Thoracic aorta (tissue), 2 donors: ENCODE measurements around the gene MAML1. TPM values are rescaled to one million over a fixed set of nuclear protein-coding genes. Genes with fewer than 3 reads are reported as not detected.

Experiments used
- ATAC-seq: fragments of 150-250 bp; one replicate; pipeline ENCODE4 v1.8.0; 2017; ENCODE audit warnings: low read depth; ENCODE audit not compliant: insufficient number of reproducible peaks, low FRiP score
- DNase-seq: peaks from one replicate; pipeline ENCODE4 v3.0.0-alpha.2; 2020; ENCODE audit warnings: low spot score
- H3K27ac ChIP-seq, 2 donors: fragments of 200-600 bp; sonication (generic); 1 replicate in 1 of 2; 2 replicates in 1 of 2; pipeline ENCODE4 v1.5.1; 2016; ENCODE audit warnings: mild to moderate bottlenecking in 2 of 2, moderate library complexity in 2 of 2
- H3K27me3 ChIP-seq: fragments of 200-600 bp; sonication (generic); replicated peaks from 2 replicates; pipeline ENCODE4 v1.6.0; 2016; ENCODE audit warnings: mild to moderate bottlenecking; ENCODE audit not compliant: insufficient read depth
- H3K36me3 ChIP-seq: fragments of 200-600 bp; sonication (generic); one replicate; pipeline ENCODE4 v1.5.1; 2016
- H3K4me1 ChIP-seq, 2 donors: fragments of 200-600 bp; sonication (generic); 1 replicate in 1 of 2; 2 replicates in 1 of 2; pipeline versions ENCODE4 v1.5.1 to v1.6.0; 2016; ENCODE audit warnings: low read depth in 2 of 2, mild to moderate bottlenecking in 1 of 2; ENCODE audit not compliant: control insufficient read depth in 1 of 2
- H3K4me3 ChIP-seq: fragments of 200-600 bp; sonication (generic); 2 replicates; pipeline ENCODE4 v1.5.1; 2016; ENCODE audit warnings: mild to moderate bottlenecking
- H3K9me3 ChIP-seq: fragments of 200-600 bp; sonication (generic); 2 replicates; pipeline ENCODE4 v1.5.1; 2016
- total RNA-seq, 2 donors: library from RNA; depleted of rRNA; stranded (reverse); fragments of >200 nt; gene quantifications; one replicate each; pipeline versions ENCODE4 v1.1.0 to v1.2.3, GENCODE V29; 2016
- TF ChIP-seq, protein P1 (sequence below): fragments of 200-600 bp; sonication (generic); IDR thresholded peaks from one replicate; pipeline ENCODE4 v1.5.1; 2019; ENCODE audit warnings: antibody characterized with exemption

MAML1 gene
- total RNA-seq, 2 donors from 2014 or later = 22.9 to 38.1 TPM

- TF ChIP-seq, protein P1, sequence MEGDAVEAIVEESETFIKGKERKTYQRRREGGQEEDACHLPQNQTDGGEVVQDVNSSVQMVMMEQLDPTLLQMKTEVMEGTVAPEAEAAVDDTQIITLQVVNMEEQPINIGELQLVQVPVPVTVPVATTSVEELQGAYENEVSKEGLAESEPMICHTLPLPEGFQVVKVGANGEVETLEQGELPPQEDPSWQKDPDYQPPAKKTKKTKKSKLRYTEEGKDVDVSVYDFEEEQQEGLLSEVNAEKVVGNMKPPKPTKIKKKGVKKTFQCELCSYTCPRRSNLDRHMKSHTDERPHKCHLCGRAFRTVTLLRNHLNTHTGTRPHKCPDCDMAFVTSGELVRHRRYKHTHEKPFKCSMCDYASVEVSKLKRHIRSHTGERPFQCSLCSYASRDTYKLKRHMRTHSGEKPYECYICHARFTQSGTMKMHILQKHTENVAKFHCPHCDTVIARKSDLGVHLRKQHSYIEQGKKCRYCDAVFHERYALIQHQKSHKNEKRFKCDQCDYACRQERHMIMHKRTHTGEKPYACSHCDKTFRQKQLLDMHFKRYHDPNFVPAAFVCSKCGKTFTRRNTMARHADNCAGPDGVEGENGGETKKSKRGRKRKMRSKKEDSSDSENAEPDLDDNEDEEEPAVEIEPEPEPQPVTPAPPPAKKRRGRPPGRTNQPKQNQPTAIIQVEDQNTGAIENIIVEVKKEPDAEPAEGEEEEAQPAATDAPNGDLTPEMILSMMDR = peak; percentile 17
- H3K27me3 ChIP-seq = no peaks in the 10 kb centered on the region
- ATAC-seq (peak; percentile 63), DNase-seq (peak; percentile 95)
- H3K36me3 ChIP-seq = peaks cover 41% of the 10 kb centered on the region
- peak overlapping the region; percentile 99 for H3K4me3 ChIP-seq
- peaks cover 52 to 79% of the 10 kb centered on the region in 2 donors for H3K4me1 ChIP-seq
- no peaks in the 10 kb centered on the region for H3K9me3 ChIP-seq
- H3K27ac ChIP-seq = peak overlapping the region; percentile 100
Measured at GRCh38 chr5:179821298-179822058, 88.9 kb downstream of the MAML1 start.

DNA sequence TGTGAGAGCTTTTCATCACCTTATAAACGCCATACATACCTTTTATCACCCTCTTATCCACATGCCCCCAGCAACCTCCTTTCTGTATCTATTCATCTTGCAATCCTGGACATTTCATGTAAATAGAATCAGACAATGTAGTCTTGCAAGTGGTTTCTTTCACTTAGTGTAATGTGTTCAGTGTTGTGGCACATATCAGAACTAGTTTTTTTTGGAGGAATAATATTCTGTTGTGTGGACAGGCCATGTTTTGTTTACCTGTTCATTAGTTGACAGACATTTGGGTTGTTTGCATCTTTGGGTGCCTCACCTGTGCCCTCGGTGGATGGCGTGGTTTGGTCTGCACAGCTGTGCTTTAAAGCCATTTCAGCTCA lies 89.4 kb downstream of the MAML1 start:
- DNase-seq (no peak), ATAC-seq (no peak)
- Histone ChIP-seq H3K27me3 (no peaks in the 10 kb centered on the region), H3K27ac (peak overlapping the region; percentile 25 to 100), H3K36me3 (peaks cover 46% of the 10 kb centered on the region), H3K4me1 (peaks cover 52 to 81% of the 10 kb centered on the region in 2 donors), H3K9me3 (no peaks in the 10 kb centered on the region), H3K4me3 (peak overlapping the region; percentile 99)
- TF ChIP-seq, protein P1 = no peak

DNA sequence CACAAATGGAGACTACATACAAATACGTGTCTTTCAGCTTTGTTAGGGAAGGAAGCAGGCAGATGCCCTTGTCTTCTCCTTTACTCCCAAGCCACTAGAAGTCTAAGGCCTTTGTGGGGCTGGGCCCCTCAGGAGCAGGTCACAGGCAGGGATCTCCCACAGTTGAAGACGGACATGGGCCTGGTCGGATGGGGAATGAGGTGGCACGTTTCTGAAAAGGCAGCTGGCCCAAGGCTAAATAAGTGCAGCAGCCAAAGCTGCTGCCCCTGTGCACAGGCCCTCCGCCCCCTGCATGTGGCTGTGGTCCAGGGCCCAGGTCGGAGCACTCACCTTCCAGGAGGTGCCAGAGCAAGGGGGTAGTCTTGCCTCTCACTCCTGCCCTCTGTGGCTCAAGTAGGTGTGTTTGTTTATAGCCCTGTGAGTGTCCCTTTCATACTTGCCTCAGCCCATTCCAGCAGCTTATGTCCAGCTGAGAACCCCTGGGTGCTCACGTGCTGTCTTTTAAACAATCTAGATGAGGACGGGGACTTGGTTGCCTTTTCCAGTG lies 89.9 kb downstream of the MAML1 start:
- peaks cover 50% of the 10 kb centered on the region for H3K36me3 ChIP-seq
- DNase-seq = no peak
- TF ChIP-seq, protein P1 = no peak
- peak overlapping the region; percentile 25 to 100 for H3K27ac ChIP-seq
- ATAC-seq = no peak
- no peaks in the 10 kb centered on the region for H3K27me3 ChIP-seq
- peak overlapping the region; percentile 99 for H3K4me3 ChIP-seq
- no peaks in the 10 kb centered on the region for H3K9me3 ChIP-seq
- peaks cover 49 to 81% of the 10 kb centered on the region in 2 donors for H3K4me1 ChIP-seq

- peak overlapping the region; percentile 99 for H3K4me3 ChIP-seq
- peak overlapping the region in 1 of 2 donors; percentile 38 for H3K27ac ChIP-seq
- TF ChIP-seq, protein P1 = no peak
- ATAC-seq (no peak), DNase-seq (no peak)
- H3K4me1 ChIP-seq = peaks cover 42 to 76% of the 10 kb centered on the region in 2 donors
- no peaks in the 10 kb centered on the region for H3K9me3 ChIP-seq
- peaks cover 64% of the 10 kb centered on the region for H3K36me3 ChIP-seq
- H3K27me3 ChIP-seq = no peaks in the 10 kb centered on the region
Measured at GRCh38 chr5:179823937-179824744, 91.5 kb downstream of the MAML1 start.

DNA sequence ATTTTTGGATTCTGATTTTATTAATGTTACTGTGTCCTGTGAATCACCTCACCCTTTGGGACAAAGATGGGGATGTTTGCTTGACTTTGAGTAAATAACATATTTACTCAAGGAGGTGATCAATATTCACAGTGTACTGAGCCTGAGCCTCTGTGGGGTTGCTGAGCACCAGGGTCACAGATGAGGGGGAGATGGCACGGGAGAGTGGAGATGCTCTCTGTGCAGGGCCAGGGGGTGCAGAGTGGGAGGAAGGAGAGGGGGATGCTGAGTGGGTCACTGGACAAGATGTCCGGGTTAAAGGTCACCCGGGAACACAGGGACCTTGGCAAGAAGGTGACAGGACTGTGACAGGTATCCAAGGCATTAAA lies 92.1 kb downstream of the MAML1 start:
- ATAC-seq = no peak
- Histone ChIP-seq H3K36me3 (peaks cover 68% of the 10 kb centered on the region), H3K4me1 (peaks cover 36 to 70% of the 10 kb centered on the region in 2 donors), H3K4me3 (no peak overlapping the region), H3K27me3 (no peaks in the 10 kb centered on the region), H3K9me3 (no peaks in the 10 kb centered on the region), H3K27ac (no peak overlapping the region)
- TF ChIP-seq, protein P1 = no peak
- DNase-seq = no peak
